Nephron progenitor cell (in vitro differentiated cells): ENCODE data around the gene RANBP3L.

Experiments
- DNase-seq: peaks from one replicate; pipeline ENCODE4 v3.0.0; 2021
- H3K27ac Mint-ChIP-seq: 2 replicates; pipeline ENCODE4 v1.8.0; 2021; ENCODE audit warnings: mild to moderate bottlenecking, moderate library complexity, mixed read lengths
- H3K27me3 Mint-ChIP-seq: 2 replicates; pipeline ENCODE4 v1.8.0; 2021; ENCODE audit warnings: mild to moderate bottlenecking, low read depth, mixed read lengths; ENCODE audit not compliant: poor library complexity
- H3K36me3 Mint-ChIP-seq: 2 replicates; pipeline ENCODE4 v1.8.0; 2021; ENCODE audit warnings: low read depth, mixed read lengths
- H3K4me1 Mint-ChIP-seq: 2 replicates; pipeline ENCODE4 v1.8.0; 2021; ENCODE audit warnings: mixed read lengths
- H3K4me3 Mint-ChIP-seq: 2 replicates; pipeline ENCODE4 v1.8.0; 2021; ENCODE audit warnings: mild to moderate bottlenecking, moderate library complexity, mixed read lengths
- H3K9me3 Mint-ChIP-seq: 2 replicates; pipeline ENCODE4 v1.8.0; 2021; ENCODE audit warnings: mild to moderate bottlenecking, moderate library complexity, mixed read lengths
- CTCF ChIP-seq: fragments of 200-600 bp; sonication (generic); IDR thresholded peaks from 2 replicates; pipeline ENCODE4 v1.5.0; 2021; ENCODE audit warnings: antibody characterized with exemption

RANBP3L gene

GRCh38 chr5:36251218-36251617 is 50.5 kb downstream of the RANBP3L start:
- Mint-ChIP-seq H3K4me3 (no peak overlapping the region), H3K4me1 (peaks cover 5% of the 10 kb centered on the region), H3K27me3 (no peaks in the 10 kb centered on the region), H3K27ac (no peak overlapping the region), H3K9me3 (no peaks in the 10 kb centered on the region), H3K36me3 (no peaks in the 10 kb centered on the region)
- TF ChIP-seq CTCF, result no peak
- no peak for DNase-seq

- Mint-ChIP-seq H3K9me3 (no peaks in the 10 kb centered on the region), H3K27me3 (no peaks in the 10 kb centered on the region), H3K4me3 (no peak overlapping the region), H3K36me3 (no peaks in the 10 kb centered on the region), H3K4me1 (peaks cover 5% of the 10 kb centered on the region), H3K27ac (no peak overlapping the region)
- no peak for TF ChIP-seq CTCF
- DNase-seq, result no peak
Measured at GRCh38 chr5:36250427-36250826, 51.3 kb downstream of the RANBP3L start.

GRCh38 chr5:36246036-36246800 is 55.5 kb downstream of the RANBP3L start:
- no peak for TF ChIP-seq CTCF
- H3K27ac Mint-ChIP-seq, result no peak overlapping the region
- H3K4me3 Mint-ChIP-seq, result no peak overlapping the region
- DNase-seq, result no peak
- H3K9me3 Mint-ChIP-seq, result peaks cover 3% of the 10 kb centered on the region
- peaks cover 8% of the 10 kb centered on the region for H3K36me3 Mint-ChIP-seq
- peaks cover 13% of the 10 kb centered on the region for H3K4me1 Mint-ChIP-seq
- H3K27me3 Mint-ChIP-seq, result no peaks in the 10 kb centered on the region

- Mint-ChIP-seq H3K36me3 (peaks cover 8% of the 10 kb centered on the region), H3K27me3 (no peaks in the 10 kb centered on the region), H3K27ac (peak overlapping the region; percentile 6), H3K4me3 (peak overlapping the region; percentile 7), H3K4me1 (peaks cover 31% of the 10 kb centered on the region), H3K9me3 (peaks cover 3% of the 10 kb centered on the region)
- no peak for TF ChIP-seq CTCF
- no peak for DNase-seq
Measured at GRCh38 chr5:36244076-36244475, 57.6 kb downstream of the RANBP3L start.

- Mint-ChIP-seq H3K4me1 (peaks cover 36% of the 10 kb centered on the region), H3K9me3 (peaks cover 3% of the 10 kb centered on the region), H3K27me3 (no peaks in the 10 kb centered on the region), H3K27ac (no peak overlapping the region), H3K36me3 (peaks cover 8% of the 10 kb centered on the region), H3K4me3 (peak overlapping the region; percentile 46)
- no peak for DNase-seq
- no peak for TF ChIP-seq CTCF
Measured at GRCh38 chr5:36243653-36244052, 58.0 kb downstream of the RANBP3L start.
